SU-DHL-6 (cell line): ENCODE results near the gene IL36RN.

Experiments used
- CTCF ChIP-seq: fragments of 200-600 bp; sonication (generic); IDR thresholded peaks from one replicate; pipeline ENCODE4 v1.5.1; 2017; ENCODE audit warnings: antibody characterized with exemption, mild to moderate bottlenecking, low read length, moderate library complexity; ENCODE audit not compliant: insufficient read depth, poor library complexity, severe bottlenecking
- EZH2phosphoT487 ChIP-seq: fragments of 200-600 bp; sonication (generic), shearing (Covaris generic); conservative IDR thresholded peaks from 2 replicates; pipeline ENCODE4 v1.6.1; 2018; ENCODE audit warnings: mild to moderate bottlenecking, antibody characterized with exemption, low read length, moderate library complexity, mixed read lengths

GRCh38 chr2:113068706-113069485 lies 9.9 kb downstream of the IL36RN start:
- TF ChIP-seq CTCF: no peak
- no peak for TF ChIP-seq EZH2phosphoT487
